ENCODE results near the gene PLA2G4A.

DNA sequence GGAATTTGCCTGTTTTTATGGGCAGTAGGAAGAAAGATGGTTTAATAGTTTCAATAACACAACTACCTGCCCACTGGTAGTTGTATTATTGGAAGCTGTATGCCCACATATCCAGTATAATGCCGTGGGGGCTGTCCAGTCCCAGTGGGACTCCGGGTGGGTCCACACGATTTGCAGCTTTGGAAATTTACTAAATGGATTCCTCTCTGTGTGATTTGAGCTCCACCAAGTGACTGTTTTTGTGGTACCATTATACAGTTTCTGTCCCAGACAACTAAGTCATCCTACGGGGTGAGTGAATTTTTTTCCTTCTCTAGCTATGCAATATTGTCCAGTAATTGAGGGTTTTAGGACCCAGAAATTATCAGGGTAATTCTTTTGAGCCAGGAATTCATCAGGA, 86.8 kb downstream of the PLA2G4A start:
- TF ChIP-seq GATA2 (IDR thresholded peaks at IDR 0.05; ENCODE audit: low read depth, low read length) = no peak
- TF ChIP-seq GATA3 (IDR thresholded peaks at IDR 0.05; ENCODE audit: low read depth, low read length) = no peak

All from SH-SY5Y (cell line).